Measurements from ENCODE around the gene TEDC1. TPM values are rescaled to one million over a fixed set of nuclear protein-coding genes. Genes with fewer than 3 reads are reported as not detected.

TEDC1 gene
- total RNA-seq, 1 experiment from 2014 or later, result 34.0 TPM

DNA sequence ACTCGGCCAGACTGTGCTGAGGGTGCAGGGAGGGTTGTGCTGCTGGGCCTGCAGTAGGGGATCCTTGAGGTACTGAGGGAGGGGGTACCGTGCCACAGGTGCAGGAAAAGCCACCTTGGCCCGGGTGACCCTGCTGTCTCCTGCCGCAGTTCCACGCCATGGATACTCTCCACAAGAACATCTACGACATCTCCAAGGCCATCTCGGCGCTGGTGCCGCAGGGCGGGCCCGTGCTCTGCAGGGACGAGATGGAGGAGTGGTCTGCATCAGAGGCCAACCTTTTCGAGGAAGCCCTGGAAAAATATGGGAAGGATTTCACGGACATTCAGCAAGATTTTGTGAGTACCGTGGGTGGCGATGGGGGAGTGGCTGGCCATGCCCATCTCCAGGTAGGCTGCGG is 30.4 kb upstream of the TEDC1 start:
- Histone ChIP-seq H3K4me3 (ENCODE audit: low read depth, low read length, poor library complexity, severe bottlenecking) (no peak overlapping the region), H3K9me3 (ENCODE audit: low read depth, low read length, poor library complexity, severe bottlenecking) (no peaks in the 10 kb centered on the region), H3K27ac (ENCODE audit: low read depth, low read length, poor library complexity, severe bottlenecking) (no peak overlapping the region), H3K27me3 (replicated peaks; ENCODE audit: insufficient read depth, low read depth, low read length, poor library complexity) (no peaks in the 10 kb centered on the region), H3K36me3 (ENCODE audit: insufficient read depth, low read length, poor library complexity, severe bottlenecking) (peaks cover 63% of the 10 kb centered on the region), H3K4me1 (ENCODE audit: insufficient read depth, low read length, poor library complexity, severe bottlenecking) (peaks cover 10% of the 10 kb centered on the region)
- no TSS peak for BruUV-seq (replicated peaks)
- CTCF ChIA-PET, result no interaction called here
- intact Hi-C loops (cut with micrococcal nuclease; ENCODE audit: unreplicated experiment), result no loop called here
- POLR2A ChIA-PET (ENCODE audit: low non-redundant PET), result no interaction called here
- no peak for DNase-seq (ENCODE audit: low spot score)
- TF ChIP-seq CTCF (conservative IDR thresholded peaks at IDR 0.05; ENCODE audit: low read depth, low read length) (no peak), EZH2 (IDR thresholded peaks at IDR 0.05; ENCODE audit: borderline replicate concordance, low read depth, low read length, poor library complexity, severe bottlenecking) (no peak)

GRCh38 chr14:105461903-105462302 is 29.1 kb upstream of the TEDC1 start:
- Histone ChIP-seq H3K27me3 (replicated peaks; ENCODE audit: insufficient read depth, low read depth, low read length, poor library complexity) (no peaks in the 10 kb centered on the region), H3K36me3 (ENCODE audit: insufficient read depth, low read length, poor library complexity, severe bottlenecking) (peaks cover 57% of the 10 kb centered on the region), H3K4me1 (ENCODE audit: insufficient read depth, low read length, poor library complexity, severe bottlenecking) (peaks cover 16% of the 10 kb centered on the region), H3K27ac (ENCODE audit: low read depth, low read length, poor library complexity, severe bottlenecking) (no peak overlapping the region), H3K9me3 (ENCODE audit: low read depth, low read length, poor library complexity, severe bottlenecking) (no peaks in the 10 kb centered on the region), H3K4me3 (ENCODE audit: low read depth, low read length, poor library complexity, severe bottlenecking) (no peak overlapping the region)
- TF ChIP-seq CTCF (conservative IDR thresholded peaks at IDR 0.05; ENCODE audit: low read depth, low read length), result no peak
- TF ChIP-seq EZH2 (IDR thresholded peaks at IDR 0.05; ENCODE audit: borderline replicate concordance, low read depth, low read length, poor library complexity, severe bottlenecking), result no peak
- intact Hi-C loops (cut with micrococcal nuclease; ENCODE audit: unreplicated experiment), result no loop called here
- BruUV-seq (replicated peaks), result no TSS peak
- POLR2A ChIA-PET (ENCODE audit: low non-redundant PET), result no interaction called here
- no peak for DNase-seq (ENCODE audit: low spot score)
- CTCF ChIA-PET, result no interaction called here

DNA sequence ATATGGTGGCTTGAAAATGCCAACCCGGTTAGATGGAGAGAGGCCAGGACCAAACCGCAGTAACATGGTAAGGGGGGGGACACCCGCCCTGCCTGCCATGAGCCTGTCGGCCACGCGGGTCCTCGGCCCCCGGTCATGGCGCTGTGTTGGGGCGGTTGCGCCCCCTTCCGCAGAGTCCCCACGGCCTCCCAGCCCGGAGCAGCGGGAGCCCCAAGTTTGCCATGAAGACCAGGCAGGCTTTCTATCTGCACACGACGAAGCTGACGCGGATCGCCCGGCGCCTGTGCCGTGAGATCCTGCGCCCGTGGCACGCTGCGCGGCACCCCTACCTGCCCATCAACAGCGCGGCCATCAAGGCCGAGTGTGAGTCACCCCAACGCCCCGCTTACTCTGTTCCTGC is 26.5 kb upstream of the TEDC1 start:
- H3K9me3 ChIP-seq (ENCODE audit: low read depth, low read length, poor library complexity, severe bottlenecking), result no peaks in the 10 kb centered on the region
- H3K27me3 ChIP-seq (replicated peaks; ENCODE audit: insufficient read depth, low read depth, low read length, poor library complexity), result no peaks in the 10 kb centered on the region
- H3K4me3 ChIP-seq (ENCODE audit: low read depth, low read length, poor library complexity, severe bottlenecking), result no peak overlapping the region
- H3K4me1 ChIP-seq (ENCODE audit: insufficient read depth, low read length, poor library complexity, severe bottlenecking), result peaks cover 17% of the 10 kb centered on the region
- intact Hi-C loops (cut with micrococcal nuclease; ENCODE audit: unreplicated experiment), result no loop called here
- TF ChIP-seq EZH2 (IDR thresholded peaks at IDR 0.05; ENCODE audit: borderline replicate concordance, low read depth, low read length, poor library complexity, severe bottlenecking) (no peak), CTCF (conservative IDR thresholded peaks at IDR 0.05; ENCODE audit: low read depth, low read length) (no peak)
- H3K36me3 ChIP-seq (ENCODE audit: insufficient read depth, low read length, poor library complexity, severe bottlenecking), result peaks cover 56% of the 10 kb centered on the region
- DNase-seq (ENCODE audit: low spot score), result no peak
- ChIA-PET CTCF (no interaction called here), POLR2A (ENCODE audit: low non-redundant PET) (no interaction called here)
- H3K27ac ChIP-seq (ENCODE audit: low read depth, low read length, poor library complexity, severe bottlenecking), result no peak overlapping the region
- BruUV-seq (replicated peaks), result no TSS peak
